Hindlimb muscle (tissue), 1 donor: ENCODE measurements around the gene CACNA1C. TPM values are rescaled to one million over a fixed set of nuclear protein-coding genes. Genes with fewer than 3 reads are reported as not detected.

Experiments
- DNase-seq: peaks from one replicate; pipeline ENCODE4 v3.0.0-alpha.2; 2013
- polyA plus RNA-seq: library from polyadenylated mRNA; unstranded; fragments of 120-200 nt; gene quantifications from one replicate; pipeline ENCODE4 v1.2.1, GENCODE V29; 2013; ENCODE audit not compliant: insufficient read length

The CACNA1C gene
- polyA plus RNA-seq, 1 donor = 3.4 TPM

GRCh38 chr12:2325519-2325918 is 272.7 kb downstream of the CACNA1C start:
- no peak for DNase-seq

DNA sequence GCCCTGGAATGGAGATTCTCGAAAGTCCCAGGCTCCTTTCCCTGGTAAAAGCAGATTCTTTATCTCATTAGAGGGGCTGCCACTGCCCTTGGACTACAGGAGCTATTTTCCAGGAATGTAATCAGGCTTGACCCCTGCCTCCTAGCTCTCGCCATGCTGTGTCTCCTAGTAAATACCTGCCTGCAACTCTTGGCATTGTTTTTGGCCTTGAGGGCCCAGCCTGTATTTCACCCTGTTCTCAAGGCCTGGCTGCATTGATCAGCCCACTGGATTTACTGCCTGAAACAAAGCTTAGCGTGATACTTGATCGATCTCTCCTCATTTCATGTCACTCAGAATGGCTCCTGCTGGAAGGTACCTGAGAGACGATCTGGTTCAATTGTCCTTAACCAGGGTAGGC is 273.7 kb downstream of the CACNA1C start:
- DNase-seq = no peak

DNA sequence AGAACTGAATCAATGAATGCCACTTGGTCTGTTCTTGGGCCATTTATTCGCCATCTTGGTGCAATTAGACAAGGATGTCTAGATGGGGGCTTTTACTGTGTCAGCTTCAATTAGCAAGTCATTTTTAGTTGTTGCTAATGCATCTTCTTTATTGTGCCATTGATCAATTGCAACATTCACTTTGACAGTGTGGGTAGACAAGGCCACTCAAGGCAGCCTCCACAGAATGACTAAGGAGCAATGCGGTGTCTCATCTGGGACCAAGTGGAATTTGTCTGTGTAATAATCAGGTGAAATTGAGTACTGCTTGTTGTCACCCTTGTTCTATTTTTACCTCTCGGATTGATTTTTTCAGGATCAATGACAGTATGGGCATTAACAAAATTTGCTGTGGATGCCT is 275.9 kb downstream of the CACNA1C start:
- no peak for DNase-seq

DNA sequence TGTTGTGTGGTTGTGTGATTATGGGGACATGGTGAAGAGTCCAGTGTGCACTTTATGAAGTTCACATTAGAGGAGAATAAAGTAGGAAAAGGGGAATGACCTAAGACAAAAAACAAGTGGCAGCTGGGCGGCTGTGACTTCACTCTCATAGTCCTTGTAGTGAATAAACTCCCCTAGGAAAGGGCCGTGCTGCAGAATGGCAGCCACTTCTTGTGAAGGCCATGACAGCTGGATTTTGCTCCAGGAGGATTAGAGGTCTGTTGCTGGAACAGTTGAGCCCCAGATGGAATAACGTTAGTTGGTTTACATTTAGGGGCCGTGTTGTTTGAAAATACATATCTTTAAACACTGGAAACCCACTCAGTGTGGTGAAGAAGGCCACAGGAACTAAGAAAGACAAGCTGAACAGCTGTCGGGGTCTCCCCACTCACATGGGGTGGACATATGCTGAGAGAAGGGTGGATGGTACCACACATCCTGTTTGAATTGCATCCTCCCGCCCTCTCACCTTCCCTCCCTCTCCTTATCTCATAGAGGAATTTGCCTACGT is 276.9 kb downstream of the CACNA1C start:
- no peak for DNase-seq

DNA sequence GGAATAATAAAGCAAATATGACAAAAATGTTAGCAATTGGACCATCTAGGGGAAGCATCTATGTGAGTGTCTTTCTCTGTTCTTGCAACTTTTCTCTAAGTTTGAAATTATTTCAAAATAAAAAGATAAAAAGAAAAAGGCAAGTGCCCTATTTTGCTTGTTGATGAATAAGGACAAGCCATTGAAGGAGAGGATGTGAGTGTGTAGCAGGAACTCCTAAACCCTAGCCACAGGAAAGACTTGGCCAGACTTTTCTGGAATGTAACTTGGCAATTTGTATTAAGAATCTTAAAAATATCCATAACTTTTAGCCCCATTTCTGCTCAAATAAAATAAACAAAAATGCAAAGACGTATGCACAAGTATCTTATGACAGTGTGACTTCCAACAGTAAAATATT is 279.4 kb downstream of the CACNA1C start:
- no peak for DNase-seq

- DNase-seq = no peak
These were observed 280.2 kb downstream of the CACNA1C start for GRCh38 chr12:2332947-2333346.

- no peak for DNase-seq
These were observed 280.9 kb downstream of the CACNA1C start for GRCh38 chr12:2333491-2334195.

DNA sequence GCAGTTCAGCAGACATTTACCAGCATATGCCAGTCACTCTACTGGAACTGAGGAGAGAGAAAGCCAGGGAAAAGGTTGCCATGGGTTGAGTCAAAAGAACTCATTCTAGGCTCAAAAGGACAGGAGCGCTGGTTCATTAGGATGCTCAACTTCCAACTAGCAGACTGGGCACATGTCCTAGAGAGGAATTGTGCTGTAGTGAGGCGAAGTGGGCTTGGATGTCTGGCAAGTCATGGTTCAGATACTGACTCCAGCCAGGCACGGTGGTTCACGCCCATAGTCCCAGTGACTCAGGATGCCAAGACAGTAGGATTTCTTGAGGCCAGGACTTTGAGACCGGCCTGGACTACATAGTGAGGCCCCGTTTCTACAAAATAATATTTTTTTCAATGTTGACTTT is 281.5 kb downstream of the CACNA1C start:
- no peak for DNase-seq

DNA sequence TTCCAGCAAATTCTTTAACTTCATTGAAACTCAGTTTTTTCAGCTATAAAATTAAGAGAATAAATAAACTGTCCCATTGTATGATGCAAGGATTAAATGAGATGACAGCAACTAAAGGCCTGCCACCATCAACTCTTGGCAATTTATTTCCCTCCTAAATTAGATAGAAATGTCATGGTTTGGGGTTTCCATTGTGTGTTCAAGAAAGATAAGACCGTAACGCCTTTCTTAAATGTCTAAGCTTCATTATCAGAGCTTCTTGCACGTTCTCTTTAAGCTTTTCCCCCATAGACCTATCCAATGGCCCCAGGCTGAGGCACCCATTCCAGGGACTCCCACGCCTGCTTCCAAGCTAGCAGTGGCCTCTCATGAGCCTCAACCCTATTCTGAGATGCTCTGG is 281.9 kb downstream of the CACNA1C start:
- DNase-seq = no peak

GRCh38 chr12:2335109-2335508 is 282.3 kb downstream of the CACNA1C start:
- no peak for DNase-seq

DNA sequence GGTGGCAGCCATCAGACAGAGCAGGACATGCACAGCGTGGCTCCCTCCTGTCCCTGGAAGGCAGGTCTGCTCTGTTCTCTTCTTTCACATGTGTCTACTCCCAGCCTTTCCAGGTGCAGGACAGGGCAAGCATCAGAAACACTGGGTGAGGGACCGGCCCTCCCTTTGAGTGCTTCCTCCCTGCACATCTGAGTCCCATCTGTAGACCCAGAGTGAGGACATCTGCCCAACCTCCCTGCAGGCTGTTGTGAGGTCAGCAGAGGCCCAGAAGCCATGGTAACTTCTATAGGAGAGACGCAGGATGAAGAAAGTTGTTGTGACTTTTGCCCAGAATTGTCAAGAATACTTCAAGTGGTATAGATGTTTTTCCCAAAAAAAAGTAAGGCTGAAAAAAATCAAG is 282.7 kb downstream of the CACNA1C start:
- no peak for DNase-seq

DNA sequence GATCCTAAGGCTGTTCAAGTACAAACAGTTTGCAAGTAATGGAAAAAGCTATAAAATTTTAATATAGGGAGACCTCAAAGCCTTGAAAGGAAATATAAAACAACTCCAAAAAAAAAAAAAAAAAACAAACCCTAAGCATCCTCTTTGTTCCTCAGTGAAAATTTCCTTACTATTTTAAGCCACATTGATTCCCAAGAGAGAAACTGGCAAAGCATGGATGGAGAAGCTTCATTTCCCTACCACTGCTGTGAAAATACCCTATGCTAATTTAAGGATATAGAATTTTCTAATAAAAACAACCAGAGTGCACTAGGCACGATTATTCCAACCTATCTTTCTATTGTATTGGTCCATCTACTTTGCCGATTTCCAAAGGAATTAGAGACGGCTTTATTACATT is 283.1 kb downstream of the CACNA1C start:
- DNase-seq = no peak

DNA sequence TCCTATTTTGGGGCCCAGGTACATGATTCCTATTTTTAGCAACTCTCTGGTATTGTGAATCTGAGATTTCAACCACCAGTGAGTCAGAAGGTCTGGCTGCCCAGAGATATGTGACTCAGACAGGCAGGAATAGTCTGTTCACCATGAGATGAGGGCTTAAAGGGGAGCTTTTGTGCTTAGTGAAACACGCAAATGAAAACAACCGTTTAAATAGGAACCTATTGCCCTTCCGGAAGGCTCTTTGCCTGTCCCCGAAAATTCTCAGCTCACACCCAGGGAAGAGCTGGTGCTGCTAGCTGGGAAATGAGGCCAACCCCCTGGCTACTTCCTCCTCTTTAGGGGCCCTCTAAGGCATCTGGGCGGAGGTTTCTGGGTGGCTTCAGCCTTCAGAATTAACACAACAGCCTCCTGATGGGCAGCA is 283.6 kb downstream of the CACNA1C start:
- DNase-seq = no peak

DNA sequence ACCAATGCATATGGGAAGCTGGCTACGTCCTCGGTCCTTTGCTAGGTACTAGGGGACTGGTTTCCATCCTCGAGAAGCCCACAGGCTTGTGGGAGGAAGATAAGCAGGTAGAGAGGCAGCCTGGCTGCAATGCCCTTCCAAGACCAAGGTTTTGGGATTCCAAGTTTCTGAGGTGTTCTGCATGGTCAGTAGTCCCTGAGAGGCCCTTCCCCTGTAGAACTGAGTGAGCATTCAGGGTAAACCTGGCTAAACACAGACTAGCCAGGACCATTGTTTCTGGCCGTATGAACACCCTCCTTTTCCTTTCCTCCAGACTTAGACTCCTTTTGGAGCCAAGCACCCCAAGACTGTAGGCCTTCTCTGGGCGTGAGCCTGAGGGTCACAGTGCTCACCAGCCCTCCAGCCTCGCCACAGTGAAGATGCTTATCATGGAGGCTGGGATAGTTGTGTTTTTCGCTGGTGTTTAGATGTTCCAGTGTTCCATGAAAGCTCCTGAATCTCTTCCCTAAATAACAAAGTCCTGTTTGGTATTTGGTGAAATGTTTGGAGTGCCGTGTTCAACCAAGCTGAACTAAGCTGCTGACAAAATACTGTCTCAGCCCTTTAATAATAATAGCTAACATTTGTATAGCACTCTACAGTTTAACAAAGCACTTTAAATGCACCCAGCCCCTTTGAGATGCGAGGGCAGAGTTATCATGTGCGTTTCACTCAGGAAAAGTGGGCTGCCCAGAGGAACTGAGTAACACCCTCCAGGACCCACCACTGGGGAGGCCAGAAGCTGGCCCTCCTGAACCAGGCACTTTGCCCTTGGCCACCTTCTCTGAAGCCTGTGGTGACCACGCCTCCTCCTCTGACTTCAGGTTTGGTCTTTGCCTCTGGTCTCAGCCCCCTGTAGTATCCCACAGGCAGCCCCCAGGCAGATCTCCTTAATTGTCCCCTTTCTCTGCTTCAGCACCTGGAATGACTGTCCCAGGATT is 284.5 kb downstream of the CACNA1C start:
- no peak for DNase-seq

DNA sequence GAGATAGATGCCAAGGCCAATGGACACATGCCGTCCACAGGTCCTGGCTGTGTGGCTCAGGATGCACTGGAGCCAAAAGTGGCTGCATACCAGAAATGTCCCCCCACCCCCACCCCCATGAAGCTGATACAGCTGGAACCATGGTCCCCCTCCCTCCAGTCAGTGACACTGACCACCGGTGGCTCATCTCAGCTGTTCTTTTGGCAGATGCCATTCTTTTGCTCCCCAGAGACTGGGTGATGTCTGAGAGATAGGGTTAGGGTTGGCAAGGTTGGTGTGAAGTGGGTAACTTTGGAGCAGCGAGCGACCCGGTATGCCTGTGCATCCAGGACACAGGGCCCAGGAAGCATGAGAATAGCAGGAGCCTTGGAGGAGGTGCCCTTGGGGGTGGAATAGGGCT is 285.6 kb downstream of the CACNA1C start:
- DNase-seq = no peak

DNA sequence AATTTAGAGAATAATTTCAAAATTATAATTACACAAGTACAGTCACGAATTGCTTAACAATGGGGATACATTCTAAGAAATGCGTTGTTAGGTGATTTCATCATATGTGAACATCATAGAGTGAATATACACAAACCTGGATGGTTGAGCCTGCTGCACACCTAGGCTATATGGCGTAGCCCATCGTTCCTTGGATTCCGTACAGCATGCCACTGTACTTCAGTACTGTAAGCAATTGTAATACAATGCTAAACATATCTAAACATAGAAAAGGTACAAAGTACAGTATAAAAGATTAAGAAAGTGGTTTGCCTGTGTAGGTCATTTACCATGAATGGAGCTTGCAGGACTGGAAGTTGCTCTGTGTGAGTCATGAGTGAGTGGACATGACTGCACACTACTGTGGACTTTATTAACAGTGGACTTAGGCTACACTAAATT is 286.2 kb downstream of the CACNA1C start:
- no peak for DNase-seq

DNA sequence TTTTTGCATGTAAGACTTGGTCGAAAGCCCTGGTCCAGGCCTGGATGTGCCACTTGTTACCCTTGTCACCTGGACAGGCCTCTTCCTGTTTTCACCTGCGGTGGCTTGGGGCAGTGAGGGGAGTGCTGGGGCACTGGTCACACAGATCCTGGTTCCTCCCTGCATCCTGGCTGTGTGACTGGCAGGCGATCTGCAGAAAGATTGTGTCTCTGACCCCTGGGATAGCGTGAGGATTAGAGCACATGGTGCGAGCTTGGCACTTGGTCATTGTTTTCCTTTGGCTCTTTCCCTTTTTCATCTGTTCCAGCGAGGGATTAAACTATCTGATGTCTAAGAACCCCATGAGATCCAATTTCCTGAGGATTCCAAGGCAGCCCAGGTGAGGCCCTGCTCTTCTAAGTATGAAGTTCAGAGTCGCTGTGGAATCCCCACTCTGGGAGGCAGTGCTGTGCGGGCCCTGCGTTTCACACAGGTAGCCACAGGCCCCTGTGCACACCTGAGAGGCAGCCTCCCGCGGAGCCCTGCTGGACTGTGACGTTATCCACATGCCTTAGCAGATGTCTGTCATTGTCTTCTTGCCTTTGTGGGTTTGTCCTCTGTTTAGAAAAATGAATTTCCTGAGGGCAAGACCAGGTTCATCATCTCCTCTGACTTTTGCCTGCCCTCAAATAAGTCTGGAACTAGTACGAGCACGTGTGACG is 288.4 kb downstream of the CACNA1C start:
- no peak for DNase-seq

GRCh38 chr12:2341871-2342270 is 289.1 kb downstream of the CACNA1C start:
- no peak for DNase-seq

- DNase-seq = no peak
These were observed 290.9 kb downstream of the CACNA1C start for GRCh38 chr12:2343681-2344080.

- DNase-seq = no peak
These were observed 291.7 kb downstream of the CACNA1C start for GRCh38 chr12:2344476-2344875.

DNA sequence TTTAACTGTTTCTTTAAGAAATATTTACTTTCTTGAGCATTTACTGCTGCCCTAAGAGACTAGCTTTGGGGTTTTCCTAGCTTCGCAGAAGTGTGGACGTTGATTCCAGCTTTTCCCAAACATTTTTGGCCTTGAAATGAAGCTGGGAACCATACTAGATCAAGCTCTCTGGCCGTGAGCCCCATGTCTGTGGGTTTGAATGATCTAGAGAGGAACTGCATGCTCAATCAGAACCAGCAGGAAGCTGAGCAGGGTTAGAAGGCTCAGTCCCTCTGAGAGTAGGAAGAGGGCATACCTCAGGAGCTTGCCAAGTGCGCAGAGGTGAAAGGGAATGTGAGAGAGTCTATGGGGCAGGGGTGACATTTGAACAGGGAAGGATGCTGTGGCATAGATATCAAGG is 292.1 kb downstream of the CACNA1C start:
- no peak for DNase-seq

DNA sequence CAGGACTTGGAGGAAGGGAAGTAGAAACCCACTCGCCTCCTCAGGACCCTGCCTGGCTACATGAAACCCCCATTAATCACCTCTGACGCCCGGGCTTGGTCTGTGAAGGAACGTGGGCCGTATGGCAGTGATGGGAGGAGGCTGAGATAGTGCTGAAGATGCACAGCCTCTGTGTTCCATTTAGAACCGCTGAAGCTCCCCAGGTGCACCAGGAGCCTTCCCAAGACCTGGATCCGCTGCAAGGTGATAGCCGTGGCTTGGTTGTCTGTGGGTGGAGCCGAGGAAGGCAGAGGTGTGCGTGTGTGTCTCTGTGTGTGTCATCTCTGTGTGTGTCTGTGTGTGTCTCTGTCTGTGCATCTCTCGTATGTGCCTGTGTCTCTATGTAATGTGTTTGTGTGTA is 293.1 kb downstream of the CACNA1C start:
- DNase-seq = no peak

DNA sequence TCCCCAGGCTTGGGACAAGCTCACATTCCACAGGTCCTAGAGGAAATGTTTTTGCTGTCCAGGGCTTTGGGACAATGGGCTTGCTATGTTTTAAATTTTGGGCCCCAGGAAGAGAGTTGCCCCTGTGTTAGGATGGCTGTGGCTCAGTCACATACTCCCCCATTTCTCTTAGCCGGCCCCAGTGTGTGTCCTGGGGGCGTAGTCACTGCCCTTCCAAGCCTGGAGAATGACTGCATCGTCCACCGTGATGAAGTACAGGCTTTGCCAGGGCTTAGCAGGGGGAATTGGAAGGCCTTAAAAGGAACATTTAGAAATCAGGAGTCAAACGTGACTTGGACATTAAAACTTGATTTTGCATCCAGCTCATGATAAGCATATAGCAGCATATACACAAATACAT is 293.6 kb downstream of the CACNA1C start:
- DNase-seq = no peak
